ENCODE data around the gene TYSND1.
"Not testable (repeated sequence)": the region's sequence is repeated elsewhere in the genome, so short reads cannot be mapped to it uniquely, and the experiment has no call there.

Gene TYSND1

GRCh38 chr10:70132098-70133029 is 14.1 kb downstream of the TYSND1 start, which contains the start of gene AIFM2:
TSS of gene AIFM2 (minus strand) at chr10:70132825. CDS start at chr10:70124084, 8,741 bp downstream.
- DNase-seq = peak; percentile 61

DNA sequence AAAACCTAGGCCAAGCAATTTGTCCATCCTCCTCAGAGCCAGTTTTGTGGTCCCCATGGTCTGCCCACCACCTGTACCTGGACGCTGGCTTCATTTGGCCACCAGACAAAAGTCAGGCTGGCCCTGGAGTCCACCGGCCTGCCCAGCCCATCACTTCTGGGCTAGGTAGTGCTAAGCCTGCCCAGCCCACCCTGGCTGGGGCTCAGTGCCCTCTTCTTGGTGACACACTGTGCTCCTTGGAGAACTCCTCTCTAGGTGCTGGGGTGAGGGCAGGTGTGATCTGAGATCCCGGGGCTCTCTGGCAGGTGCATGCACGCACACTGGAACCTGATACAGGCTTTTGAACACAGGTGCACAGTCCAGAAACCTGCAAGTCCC is 15.0 kb downstream of the TYSND1 start:
- DNase-seq = peak; percentile 29

GRCh38 chr10:70130878-70131559 is 15.5 kb downstream of the TYSND1 start:
- no peak for DNase-seq

- DNase-seq = no peak
These were observed 19.7 kb downstream of the TYSND1 start for GRCh38 chr10:70126700-70127395.

- DNase-seq = no peak
These were observed 20.5 kb downstream of the TYSND1 start for GRCh38 chr10:70125918-70126552.

- DNase-seq = no peak
These were observed 21.6 kb downstream of the TYSND1 start for GRCh38 chr10:70124918-70125317.

- no peak for DNase-seq
These were observed 22.1 kb downstream of the TYSND1 start for GRCh38 chr10:70124415-70124814.

GRCh38 chr10:70123817-70124216 is 22.7 kb downstream of the TYSND1 start:
- no peak for DNase-seq

- DNase-seq = not testable (repeated sequence)
These were observed 23.3 kb downstream of the TYSND1 start for GRCh38 chr10:70123166-70123565.

DNA sequence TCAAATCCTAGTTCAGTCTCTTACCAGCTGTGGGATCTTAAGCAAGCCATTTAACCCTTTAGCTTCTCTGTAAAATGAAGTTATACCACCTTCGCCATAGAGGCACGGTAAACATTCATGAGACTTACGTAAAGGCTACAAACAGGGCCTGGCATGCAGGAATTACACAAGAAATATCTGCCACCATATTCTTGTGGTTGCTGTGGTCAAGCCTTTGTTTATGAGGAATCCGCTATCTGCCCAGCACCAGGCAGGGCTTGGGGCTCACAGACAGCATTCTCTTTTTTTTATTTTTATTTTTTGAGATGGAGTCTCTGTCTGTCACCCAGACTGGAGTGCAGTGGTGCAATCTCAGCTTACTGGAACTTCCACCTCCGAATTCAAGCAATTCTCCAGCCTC is 23.8 kb downstream of the TYSND1 start:
- DNase-seq = no peak

DNA sequence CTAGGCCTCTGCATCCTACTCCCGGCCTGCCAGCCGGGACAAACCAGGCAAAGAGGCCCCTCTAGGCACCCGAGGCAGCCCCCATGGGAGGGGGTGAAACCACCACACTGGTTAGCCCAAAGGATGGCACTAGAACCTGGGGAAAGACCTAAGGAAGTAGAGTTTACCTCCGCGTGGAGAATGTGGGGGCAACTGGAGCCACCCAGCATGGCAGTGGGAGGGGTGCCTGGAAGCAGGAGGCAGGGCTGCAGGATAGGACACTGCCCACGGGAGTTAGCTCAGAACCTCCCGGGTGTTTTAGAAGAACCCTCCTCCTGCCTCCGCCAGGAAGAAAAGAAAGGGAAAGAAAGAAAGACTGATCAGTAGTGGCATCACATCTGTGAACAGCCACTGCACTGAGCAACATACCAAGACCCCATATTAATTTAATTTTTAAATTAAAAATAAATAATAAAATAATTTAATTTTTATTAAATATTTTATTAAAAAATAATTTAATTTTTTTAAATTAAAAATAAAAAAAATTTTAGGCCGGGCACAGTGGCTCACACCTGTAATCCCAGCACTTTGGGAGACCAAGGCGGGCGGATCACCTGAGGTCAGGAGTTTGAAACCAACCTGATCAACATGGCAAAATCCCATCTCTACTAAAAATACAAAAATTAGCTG is 25.1 kb downstream of the TYSND1 start:
- no peak for DNase-seq

GRCh38 chr10:70120417-70120816 is 26.1 kb downstream of the TYSND1 start:
- DNase-seq = no peak

DNA sequence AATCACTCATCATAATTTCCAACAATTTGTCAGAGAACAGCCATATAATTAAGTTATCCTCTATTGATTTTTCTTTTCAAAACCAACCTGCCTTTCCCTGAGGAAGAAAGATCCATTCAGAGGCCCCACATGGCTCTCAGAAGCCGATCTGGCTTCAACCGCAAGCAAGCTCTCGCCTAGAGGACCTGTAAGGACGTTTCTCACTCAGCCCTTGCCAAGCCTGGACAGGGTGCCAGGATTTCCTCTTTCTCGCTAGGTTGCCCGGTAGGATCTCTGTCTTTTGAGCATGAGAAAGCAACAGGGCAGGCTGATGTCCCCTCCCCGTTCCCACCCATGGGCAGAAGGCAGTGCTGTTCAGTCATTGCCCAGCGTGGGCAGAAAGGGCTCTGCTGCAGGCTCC is 26.9 kb downstream of the TYSND1 start:
- DNase-seq = no peak

GRCh38 chr10:70119197-70119596 is 27.3 kb downstream of the TYSND1 start:
- no peak for DNase-seq

DNA sequence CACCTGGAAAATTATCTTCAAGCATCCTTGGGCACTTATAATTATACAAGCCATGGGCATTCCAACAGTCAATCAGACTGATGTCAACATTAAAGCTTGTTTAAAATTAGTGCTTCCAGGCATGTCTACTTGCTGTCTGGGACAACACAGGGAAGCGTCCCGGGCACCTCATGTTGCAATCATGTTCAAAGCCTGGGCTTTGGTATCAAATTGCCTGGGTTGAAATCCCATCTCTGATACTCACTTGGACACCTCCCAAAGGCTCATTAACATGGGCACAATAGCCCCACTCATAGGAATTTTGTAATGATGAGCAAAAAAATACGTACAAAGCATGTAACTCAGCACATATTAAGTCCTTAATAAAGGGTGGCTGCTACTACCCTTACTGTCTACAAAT is 28.3 kb downstream of the TYSND1 start:
- no peak for DNase-seq

DNA sequence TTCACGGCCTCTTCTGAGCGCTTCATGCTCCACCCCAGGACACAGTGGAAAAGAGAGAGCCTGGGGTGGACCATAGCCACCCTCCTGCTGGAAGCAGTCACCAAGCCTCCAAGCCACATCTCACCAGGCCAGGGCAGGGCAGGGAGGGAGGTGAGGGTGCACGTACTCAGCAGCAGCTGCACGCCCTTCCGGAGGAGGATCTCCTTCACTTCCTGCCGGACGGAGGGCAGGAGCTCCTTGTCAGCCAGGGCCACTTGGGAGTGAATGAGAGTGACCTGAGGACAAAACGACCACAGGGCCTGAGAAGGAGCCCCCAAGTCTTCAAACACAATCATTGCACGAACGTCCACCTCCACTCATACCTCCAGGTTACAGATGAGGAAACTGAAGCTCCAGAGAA is 28.9 kb downstream of the TYSND1 start:
- no peak for DNase-seq

DNA sequence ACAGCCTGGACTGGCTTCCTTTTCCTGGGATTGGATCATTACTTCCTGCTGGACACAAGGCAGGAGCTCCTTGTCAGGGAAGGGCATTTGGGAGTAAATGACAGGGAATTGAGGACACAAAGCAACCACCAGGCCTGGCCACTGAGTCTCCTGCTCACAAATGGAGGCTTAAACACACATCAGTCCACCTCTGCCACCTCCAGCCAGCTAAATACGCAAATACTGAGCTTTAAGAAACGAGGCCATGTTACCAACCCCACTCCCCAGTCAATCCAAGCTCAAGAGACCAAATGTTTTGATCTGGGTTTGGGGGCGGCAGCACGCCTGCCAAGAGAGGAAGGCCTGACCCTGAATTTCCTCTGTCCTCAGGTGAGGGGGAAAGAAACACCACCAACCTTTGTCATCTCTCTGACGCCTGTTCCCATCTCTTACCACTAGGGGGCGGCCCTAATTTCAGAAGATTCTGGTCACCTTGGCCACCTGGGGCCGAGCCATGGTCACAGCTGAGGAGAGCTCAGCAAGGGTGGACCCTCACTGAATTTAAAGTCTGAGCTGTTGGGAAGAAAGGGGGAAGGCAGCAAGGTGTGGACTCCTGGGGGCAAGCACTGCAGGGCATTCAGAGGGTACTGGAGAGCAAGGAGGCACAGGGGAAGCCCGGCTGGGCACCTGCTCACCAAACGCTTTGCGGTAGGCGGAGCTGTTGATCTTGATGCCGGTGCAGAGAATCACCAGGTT is 30.4 kb downstream of the TYSND1 start:
- peak; percentile 58 for DNase-seq

- no peak for DNase-seq
These were observed 31.6 kb downstream of the TYSND1 start for GRCh38 chr10:70114902-70115301.

GRCh38 chr10:70112071-70112470 is 34.4 kb downstream of the TYSND1 start:
- no peak for DNase-seq

DNA sequence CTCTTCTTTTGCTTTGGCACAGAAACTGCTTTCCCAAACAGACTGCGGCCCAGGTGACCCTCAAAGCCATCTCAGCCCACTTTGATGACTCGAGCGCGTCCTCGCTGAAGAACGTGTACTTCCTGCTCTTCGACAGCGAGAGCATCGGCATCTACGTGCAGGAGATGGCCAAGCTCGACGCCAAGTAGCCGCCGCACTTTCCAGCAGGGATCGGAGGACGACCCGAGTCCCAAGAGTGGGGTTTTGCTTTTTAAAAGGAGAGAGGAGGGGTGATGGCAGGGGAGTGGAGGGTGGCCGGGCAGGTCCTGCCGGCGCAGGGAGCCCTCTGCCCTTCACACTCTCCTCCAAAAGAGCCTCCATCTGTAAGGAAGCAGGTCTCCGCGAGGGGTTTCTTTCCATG is 35.0 kb downstream of the TYSND1 start:
- no peak for DNase-seq

DNA sequence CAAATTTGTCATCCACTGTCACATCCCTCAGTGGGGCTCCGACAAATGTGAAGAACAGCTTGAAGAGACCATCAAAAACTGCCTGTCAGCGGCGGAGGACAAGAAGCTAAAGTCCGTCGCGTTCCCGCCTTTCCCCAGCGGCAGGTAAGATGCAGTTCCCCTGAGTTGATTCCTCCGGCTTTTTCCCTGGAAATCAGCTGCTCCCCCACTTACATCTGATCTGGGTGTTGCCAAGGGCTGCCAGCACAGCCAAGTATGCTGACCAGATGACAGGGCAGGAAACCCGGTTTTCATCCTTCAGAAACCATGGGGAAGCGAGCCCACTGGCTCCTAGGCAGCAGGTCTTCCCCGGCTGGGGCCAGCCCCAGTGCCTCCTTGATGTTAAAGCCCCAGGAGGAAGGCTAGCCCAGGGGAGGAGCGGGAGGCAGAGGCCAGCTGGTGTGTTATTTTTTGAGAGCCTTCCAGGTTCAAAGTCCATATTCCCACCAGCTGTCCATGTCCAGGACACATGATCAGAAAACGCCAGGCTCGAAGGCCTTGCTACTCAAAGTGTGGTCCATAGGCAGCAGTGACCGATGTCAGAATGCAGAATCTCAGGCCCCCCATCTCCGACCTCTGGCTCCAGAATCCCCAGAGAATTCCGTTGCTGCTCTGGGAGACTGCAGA is 37.3 kb downstream of the TYSND1 start:
- DNase-seq = no peak

Measured in activated CD4-positive, CD25-positive, alpha-beta regulatory T cell treated with anti-CD3 and anti-CD28 coated beads, Interleukin-2, amount 50 U/mL, for 72 hours (primary cell).